Neural cell (in vitro differentiated cells): ENCODE data around the gene COX7A2. TPM values are rescaled to one million over a fixed set of nuclear protein-coding genes. Genes with fewer than 3 reads are reported as not detected.

ENCODE experiments used
- H2AFZ ChIP-seq: fragments of 200-600, 300-800 bp; sonication (generic), shearing (Covaris generic); 2 replicates; pipeline ENCODE4 v1.6.0; 2014; ENCODE audit warnings: low read depth, mild to moderate bottlenecking, antibody characterized with exemption, low read length, moderate library complexity
- H3F3A ChIP-seq: fragments of 200-600 bp; shearing (Covaris generic); 2 replicates; pipeline ENCODE4 v1.6.1; 2016; ENCODE audit warnings: mild to moderate bottlenecking, moderate library complexity, mixed read lengths, antibody characterized with exemption, low read length; ENCODE audit not compliant: insufficient read depth, poor library complexity, severe bottlenecking
- H3K27ac ChIP-seq: fragments of 200-600, 300-800 bp; sonication (generic), shearing (Covaris generic); 2 replicates; pipeline ENCODE4 v1.5.1; 2014; ENCODE audit warnings: mild to moderate bottlenecking, low read length, moderate library complexity
- H3K27me3 ChIP-seq: fragments of 300-800, 200-600 bp; sonication (generic), shearing (Covaris generic); 2 replicates; pipeline ENCODE4 v1.6.0; 2014; ENCODE audit warnings: mild to moderate bottlenecking, low read depth, low read length, moderate library complexity; ENCODE audit not compliant: insufficient read depth
- H3K36me3 ChIP-seq: fragments of 300-800, 200-600 bp; sonication (generic), shearing (Covaris generic); 2 replicates; pipeline ENCODE4 v1.5.1; 2014; ENCODE audit warnings: mild to moderate bottlenecking, antibody characterized with exemption, low read length, moderate library complexity; ENCODE audit not compliant: insufficient read depth
- H3K4me2 ChIP-seq: fragments of 300-800, 200-600 bp; sonication (generic), shearing (Covaris generic); 2 replicates; pipeline ENCODE4 v1.6.0; 2014; ENCODE audit warnings: mild to moderate bottlenecking, low read length
- H3K4me3 ChIP-seq: fragments of 300-800, 200-600 bp; sonication (generic), shearing (Covaris generic); 2 replicates; pipeline ENCODE4 v1.5.1; 2014; ENCODE audit warnings: mild to moderate bottlenecking, low read length, moderate library complexity
- H3K79me2 ChIP-seq: fragments of 200-600 bp; shearing (Covaris generic); replicated peaks from 2 replicates; pipeline ENCODE4 v1.6.0; 2014; ENCODE audit warnings: mild to moderate bottlenecking, low read length, moderate library complexity; ENCODE audit not compliant: insufficient read depth
- H3K9ac ChIP-seq: fragments of 300-800, 200-600 bp; sonication (generic), shearing (Covaris generic); 2 replicates; pipeline ENCODE4 v1.6.1; 2016; ENCODE audit warnings: mild to moderate bottlenecking, low read length, mixed read lengths
- H3K9me2 ChIP-seq: fragments of 200-600 bp; shearing (Covaris generic); 2 replicates; pipeline ENCODE4 v1.6.1; 2016; ENCODE audit warnings: mild to moderate bottlenecking, low read length, mixed read lengths; ENCODE audit not compliant: insufficient read depth
- H3K9me3 ChIP-seq: fragments of 200-600, 300-800 bp; sonication (generic), shearing (Covaris generic); 2 replicates; pipeline ENCODE4 v1.6.1; 2016; ENCODE audit warnings: mild to moderate bottlenecking, mixed run types, low read length, moderate library complexity, mixed read lengths
- H4K20me1 ChIP-seq: fragments of 200-600 bp; shearing (Covaris generic); 2 replicates; pipeline ENCODE4 v1.6.1; 2016; ENCODE audit warnings: mild to moderate bottlenecking, mixed run types; ENCODE audit not compliant: insufficient read depth
- CTCF ChIP-seq: fragments of 450-650 bp; IDR thresholded peaks from 2 replicates; pipeline ENCODE4 v1.5.1; 2014; ENCODE audit warnings: antibody characterized with exemption, mild to moderate bottlenecking, moderate library complexity; ENCODE audit not compliant: poor library complexity, severe bottlenecking
- EP300 ChIP-seq: fragments of 450-650 bp; conservative IDR thresholded peaks from 2 replicates; pipeline ENCODE4 v1.6.1; 2014; ENCODE audit warnings: antibody characterized with exemption, mild to moderate bottlenecking, moderate library complexity; ENCODE audit not compliant: poor library complexity, severe bottlenecking
- EZH2 ChIP-seq: fragments of 200-600, 300-800 bp; shearing (Covaris generic), sonication (generic); IDR thresholded peaks from 2 replicates; pipeline ENCODE4 v1.6.1; 2014; ENCODE audit warnings: antibody characterized with exemption, low read length, borderline replicate concordance, mild to moderate bottlenecking; ENCODE audit not compliant: insufficient read depth, poor library complexity, severe bottlenecking
- MXI1 ChIP-seq: fragments of 450-650 bp; conservative IDR thresholded peaks from 2 replicates; pipeline ENCODE4 v1.6.1; 2014; ENCODE audit warnings: antibody characterized with exemption, mild to moderate bottlenecking; ENCODE audit not compliant: poor library complexity, severe bottlenecking
- POLR2AphosphoS5 ChIP-seq: IDR thresholded peaks from 2 replicates; pipeline ENCODE4 v1.6.1; 2012
- RAD21 ChIP-seq: fragments of 450-650 bp; conservative IDR thresholded peaks from 2 replicates; pipeline ENCODE4 v1.6.1; 2014; ENCODE audit warnings: antibody characterized with exemption, mild to moderate bottlenecking, moderate library complexity
- REST ChIP-seq: IDR thresholded peaks from 2 replicates; pipeline ENCODE4 v1.6.1; 2012; ENCODE audit warnings: borderline replicate concordance
- SMC3 ChIP-seq: fragments of 450-650 bp; conservative IDR thresholded peaks from 2 replicates; pipeline ENCODE4 v1.6.1; 2014; ENCODE audit warnings: antibody characterized with exemption, mild to moderate bottlenecking, moderate library complexity; ENCODE audit not compliant: poor library complexity
- TAF1 ChIP-seq: IDR thresholded peaks from 2 replicates; pipeline ENCODE4 v1.6.1; 2012; ENCODE audit warnings: low read depth
- polyA plus RNA-seq: library from polyadenylated mRNA; depleted of rRNA; stranded (reverse); fragments of >200 nt; gene quantifications from 2 replicates; pipeline ENCODE4 v1.2.3, GENCODE V29; 2014

COX7A2 gene
- polyA plus RNA-seq, 1 donor from 2014 or later: 2,909 TPM

GRCh38 chr6:75234126-75234865 lies 9.3 kb downstream of the COX7A2 start:
- no peak overlapping the region for H2AFZ ChIP-seq
- no peaks in the 10 kb centered on the region for H3F3A ChIP-seq
- H3K79me2 ChIP-seq: no peaks in the 10 kb centered on the region
- no peaks in the 10 kb centered on the region for H3K9me3 ChIP-seq
- H3K9ac ChIP-seq: no peak overlapping the region
- no peak overlapping the region for H3K4me2 ChIP-seq
- no peak overlapping the region for H3K4me3 ChIP-seq
- H3K27ac ChIP-seq: no peak overlapping the region
- TF ChIP-seq MXI1: no peak
- TF ChIP-seq TAF1: no peak
- no peak for TF ChIP-seq CTCF
- TF ChIP-seq SMC3: no peak
- no peak for TF ChIP-seq POLR2AphosphoS5
- no peak for TF ChIP-seq EZH2
- no peak for TF ChIP-seq RAD21
- TF ChIP-seq REST: no peak
- no peak for TF ChIP-seq EP300
- H3K9me2 ChIP-seq: no peaks in the 10 kb centered on the region
- H3K27me3 ChIP-seq: no peaks in the 10 kb centered on the region
- no peaks in the 10 kb centered on the region for H4K20me1 ChIP-seq
- no peaks in the 10 kb centered on the region for H3K36me3 ChIP-seq

DNA sequence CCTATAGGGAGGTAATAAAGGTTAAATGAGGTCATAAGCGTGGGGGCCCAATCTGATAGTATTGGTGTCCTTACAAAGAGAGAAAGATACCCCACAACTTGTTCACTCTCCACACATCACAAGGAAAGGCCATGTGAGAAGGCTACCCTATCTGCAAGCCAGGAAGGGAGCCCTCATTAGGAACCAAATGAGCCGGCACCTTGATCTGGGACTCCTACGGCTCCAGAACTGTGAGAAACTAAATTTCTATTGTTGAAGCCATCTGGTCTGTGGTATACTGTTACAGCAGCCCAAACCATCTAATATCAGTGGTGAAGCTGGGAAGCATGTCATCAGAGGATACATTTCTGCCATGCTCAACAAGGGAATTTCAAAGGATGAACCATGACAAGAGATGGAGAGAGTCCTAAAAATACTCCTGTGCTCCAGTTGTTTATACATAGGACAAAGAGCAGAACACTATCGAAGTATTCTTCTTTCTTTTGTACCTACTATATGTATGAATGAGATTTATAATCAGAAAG lies 10.4 kb downstream of the COX7A2 start:
- TF ChIP-seq EZH2: no peak
- no peak for TF ChIP-seq MXI1
- TF ChIP-seq REST: no peak
- TF ChIP-seq CTCF: no peak
- TF ChIP-seq POLR2AphosphoS5: no peak
- TF ChIP-seq RAD21: no peak
- no peak for TF ChIP-seq EP300
- no peak for TF ChIP-seq SMC3
- no peak for TF ChIP-seq TAF1
- Histone ChIP-seq H3K9me3 (no peaks in the 10 kb centered on the region), H3K79me2 (no peaks in the 10 kb centered on the region), H4K20me1 (no peaks in the 10 kb centered on the region), H3K4me2 (no peak overlapping the region), H3K27ac (no peak overlapping the region), H3K4me3 (no peak overlapping the region), H3K27me3 (no peaks in the 10 kb centered on the region), H3K9me2 (no peaks in the 10 kb centered on the region), H3K36me3 (no peaks in the 10 kb centered on the region), H2AFZ (no peak overlapping the region), H3F3A (no peaks in the 10 kb centered on the region), H3K9ac (no peak overlapping the region)
